KMS-11 (cell line): ENCODE results near the gene TRDN.
"Not testable (repeated sequence)": the region's sequence is repeated elsewhere in the genome, so short reads cannot be mapped to it uniquely, and the experiment has no call there.

ENCODE experiments used
- H2AFZ ChIP-seq: fragments of 200-600 bp; sonication (generic); 2 replicates; pipeline ENCODE4 v1.6.1; 2016; ENCODE audit warnings: antibody characterized with exemption, mixed run types, low read depth
- H3K27ac ChIP-seq: fragments of 200-600 bp; sonication (generic); 2 replicates; pipeline ENCODE4 v1.6.1; 2016; ENCODE audit warnings: mild to moderate bottlenecking, mixed run types
- H3K27me3 ChIP-seq: fragments of 200-600 bp; sonication (generic); 2 replicates; pipeline ENCODE4 v1.6.1; 2017; ENCODE audit warnings: mild to moderate bottlenecking, low read depth, mixed run types, moderate library complexity; ENCODE audit not compliant: insufficient read depth
- H3K36me3 ChIP-seq: fragments of 200-600 bp; sonication (generic); 2 replicates; pipeline ENCODE4 v1.6.1; 2017; ENCODE audit warnings: mild to moderate bottlenecking, mixed run types; ENCODE audit not compliant: insufficient read depth
- H3K4me1 ChIP-seq: fragments of 200-600 bp; sonication (generic); 2 replicates; pipeline ENCODE4 v1.6.1; 2016; ENCODE audit warnings: mild to moderate bottlenecking, low read depth, mixed run types; ENCODE audit not compliant: poor library complexity, severe bottlenecking
- H3K4me2 ChIP-seq: fragments of 200-600 bp; sonication (generic); 2 replicates; pipeline ENCODE4 v1.7.0; 2016; ENCODE audit warnings: mild to moderate bottlenecking, mixed run types
- H3K4me3 ChIP-seq: fragments of 200-600 bp; sonication (generic); IDR thresholded peaks from 2 replicates; pipeline ENCODE4 v1.6.1; 2017; ENCODE audit warnings: low read depth, low read length, mixed read lengths; ENCODE audit not compliant: insufficient read depth
- H3K79me2 ChIP-seq: fragments of 200-600 bp; sonication (generic); 2 replicates; pipeline ENCODE4 v1.6.1; 2016; ENCODE audit warnings: low read depth, mixed run types; ENCODE audit not compliant: insufficient read depth
- H3K9ac ChIP-seq: fragments of 200-600 bp; sonication (generic); 2 replicates; pipeline ENCODE4 v1.6.1; 2016; ENCODE audit warnings: mild to moderate bottlenecking, mixed run types
- H4K20me1 ChIP-seq: fragments of 200-600 bp; sonication (generic); 2 replicates; pipeline ENCODE4 v1.6.1; 2016; ENCODE audit warnings: mild to moderate bottlenecking, mixed run types; ENCODE audit not compliant: insufficient read depth
- TF ChIP-seq, protein P1 (sequence below): fragments of 200-600 bp; sonication (generic); conservative IDR thresholded peaks from 2 replicates; pipeline ENCODE4 v1.6.1; 2017; ENCODE audit warnings: low read depth, mild to moderate bottlenecking, antibody characterized with exemption, low read length, moderate library complexity, mixed read lengths

The TRDN gene

GRCh38 chr6:123458218-123458617, 178.5 kb downstream of the TRDN start:
- TF ChIP-seq, protein P1, sequence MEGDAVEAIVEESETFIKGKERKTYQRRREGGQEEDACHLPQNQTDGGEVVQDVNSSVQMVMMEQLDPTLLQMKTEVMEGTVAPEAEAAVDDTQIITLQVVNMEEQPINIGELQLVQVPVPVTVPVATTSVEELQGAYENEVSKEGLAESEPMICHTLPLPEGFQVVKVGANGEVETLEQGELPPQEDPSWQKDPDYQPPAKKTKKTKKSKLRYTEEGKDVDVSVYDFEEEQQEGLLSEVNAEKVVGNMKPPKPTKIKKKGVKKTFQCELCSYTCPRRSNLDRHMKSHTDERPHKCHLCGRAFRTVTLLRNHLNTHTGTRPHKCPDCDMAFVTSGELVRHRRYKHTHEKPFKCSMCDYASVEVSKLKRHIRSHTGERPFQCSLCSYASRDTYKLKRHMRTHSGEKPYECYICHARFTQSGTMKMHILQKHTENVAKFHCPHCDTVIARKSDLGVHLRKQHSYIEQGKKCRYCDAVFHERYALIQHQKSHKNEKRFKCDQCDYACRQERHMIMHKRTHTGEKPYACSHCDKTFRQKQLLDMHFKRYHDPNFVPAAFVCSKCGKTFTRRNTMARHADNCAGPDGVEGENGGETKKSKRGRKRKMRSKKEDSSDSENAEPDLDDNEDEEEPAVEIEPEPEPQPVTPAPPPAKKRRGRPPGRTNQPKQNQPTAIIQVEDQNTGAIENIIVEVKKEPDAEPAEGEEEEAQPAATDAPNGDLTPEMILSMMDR = no peak

GRCh38 chr6:123456836-123457235, 179.9 kb downstream of the TRDN start:
- no peaks in the 10 kb centered on the region for H3K4me1 ChIP-seq
- H4K20me1 ChIP-seq = no peaks in the 10 kb centered on the region
- no peaks in the 10 kb centered on the region for H3K36me3 ChIP-seq
- H3K9ac ChIP-seq = no peak overlapping the region
- TF ChIP-seq, protein P1 = no peak
- H3K27ac ChIP-seq = no peak overlapping the region
- no peak overlapping the region for H3K4me2 ChIP-seq
- H3K4me3 ChIP-seq = no peak overlapping the region
- no peaks in the 10 kb centered on the region for H3K79me2 ChIP-seq
- no peak overlapping the region for H2AFZ ChIP-seq
- no peaks in the 10 kb centered on the region for H3K27me3 ChIP-seq

More at GRCh38 chr6:123458218-123458617, 178.5 kb downstream of the TRDN start:
- H3K79me2 ChIP-seq = no peaks in the 10 kb centered on the region
- H3K4me3 ChIP-seq = no peak overlapping the region
- no peaks in the 10 kb centered on the region for H3K36me3 ChIP-seq
- no peaks in the 10 kb centered on the region for H3K4me1 ChIP-seq
- no peak overlapping the region for H3K9ac ChIP-seq
- H3K4me2 ChIP-seq = no peak overlapping the region
- no peak overlapping the region for H3K27ac ChIP-seq
- H4K20me1 ChIP-seq = no peaks in the 10 kb centered on the region
- no peak overlapping the region for H2AFZ ChIP-seq
- no peaks in the 10 kb centered on the region for H3K27me3 ChIP-seq

DNA sequence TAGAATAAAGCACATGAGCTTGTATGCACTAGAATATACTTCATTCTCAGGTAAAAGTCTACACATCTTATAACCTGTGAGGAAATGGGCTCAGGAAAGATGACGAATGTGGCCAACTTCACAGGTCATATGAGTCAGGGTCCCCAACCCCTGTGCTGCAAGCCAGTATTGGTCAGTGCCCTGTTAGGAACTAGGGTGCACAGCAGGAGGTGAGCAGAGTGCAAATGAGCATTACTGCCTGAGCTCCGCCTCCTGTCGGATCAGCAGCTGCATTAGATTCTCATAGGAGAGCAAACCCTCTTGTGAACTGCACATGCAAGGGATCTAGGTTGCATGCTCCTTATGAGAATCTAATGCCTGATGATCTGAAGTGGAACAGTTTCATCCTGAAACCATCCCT, 182.3 kb downstream of the TRDN start:
- H3K4me2 ChIP-seq = no peak overlapping the region
- H3K4me1 ChIP-seq = no peaks in the 10 kb centered on the region
- H3K4me3 ChIP-seq = no peak overlapping the region
- H3K27me3 ChIP-seq = no peaks in the 10 kb centered on the region
- no peak overlapping the region for H3K9ac ChIP-seq
- no peaks in the 10 kb centered on the region for H3K36me3 ChIP-seq
- H2AFZ ChIP-seq = no peak overlapping the region
- TF ChIP-seq, protein P1 = no peak
- no peaks in the 10 kb centered on the region for H3K79me2 ChIP-seq
- no peaks in the 10 kb centered on the region for H4K20me1 ChIP-seq
- H3K27ac ChIP-seq = no peak overlapping the region

DNA sequence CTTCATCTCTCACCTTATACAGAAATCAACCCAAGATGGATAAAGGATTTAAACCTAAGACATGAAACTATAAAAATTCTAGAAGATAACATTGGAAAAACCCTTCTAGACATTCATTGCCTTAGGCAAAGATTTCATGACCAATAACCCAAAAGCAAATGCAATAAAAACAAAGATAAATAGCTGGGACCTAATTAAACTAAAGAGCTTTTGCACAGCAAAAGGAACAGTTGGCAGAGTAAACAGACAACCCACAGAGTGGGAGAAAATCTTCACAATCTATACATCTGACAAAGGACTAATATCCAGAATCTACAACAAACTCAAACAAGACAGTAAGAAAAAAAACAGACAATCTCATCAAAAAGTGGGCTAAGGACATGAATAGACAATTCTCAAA, 183.7 kb downstream of the TRDN start:
- H4K20me1 ChIP-seq, H3K9ac ChIP-seq, H3K27me3 ChIP-seq, H3K27ac ChIP-seq, H3K79me2 ChIP-seq, H3K36me3 ChIP-seq, H2AFZ ChIP-seq, H3K4me2 ChIP-seq, H3K4me3 ChIP-seq, H3K4me1 ChIP-seq: not testable (repeated sequence)

GRCh38 chr6:123448306-123448884, 188.4 kb downstream of the TRDN start:
- Histone ChIP-seq H3K9ac (no peak overlapping the region), H4K20me1 (no peaks in the 10 kb centered on the region), H3K4me2 (no peak overlapping the region), H2AFZ (no peak overlapping the region), H3K79me2 (no peaks in the 10 kb centered on the region), H3K4me1 (no peaks in the 10 kb centered on the region), H3K27me3 (no peaks in the 10 kb centered on the region), H3K4me3 (no peak overlapping the region), H3K36me3 (no peaks in the 10 kb centered on the region), H3K27ac (no peak overlapping the region)
- TF ChIP-seq, protein P1 = no peak
